Fibroblast of skin of right biceps (primary cell): ENCODE measurements around the gene KIAA2012.
"Not testable (repeated sequence)": the region's sequence is repeated elsewhere in the genome, so short reads cannot be mapped to it uniquely, and the experiment has no call there.

Experiments used
- DNase-seq: peaks from one replicate; pipeline ENCODE4 v3.0.0-alpha.2; 2013

Gene KIAA2012

GRCh38 chr2:202201220-202202160 lies 128.4 kb downstream of the KIAA2012 start:
- no peak for DNase-seq

GRCh38 chr2:202203348-202203747 lies 130.3 kb downstream of the KIAA2012 start:
- no peak for DNase-seq

DNA sequence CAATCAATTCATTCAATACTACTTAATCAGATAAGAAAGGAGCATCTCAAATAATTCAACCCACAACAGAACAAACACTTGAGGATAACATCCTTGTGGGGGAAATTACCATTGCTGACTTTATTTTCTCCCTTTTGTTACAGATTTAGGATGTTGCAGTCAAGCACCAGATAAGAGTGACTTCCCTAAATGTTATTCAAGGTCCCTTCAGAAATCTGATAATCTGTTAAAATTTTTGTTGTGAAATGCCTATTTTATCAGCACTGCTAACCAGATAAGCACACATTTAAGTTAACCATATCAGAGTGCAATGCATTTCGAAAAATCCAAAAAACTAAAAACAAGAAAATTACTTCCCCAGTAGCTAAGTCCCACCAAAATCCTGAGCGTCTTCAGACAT lies 131.8 kb downstream of the KIAA2012 start:
- DNase-seq, result no peak

DNA sequence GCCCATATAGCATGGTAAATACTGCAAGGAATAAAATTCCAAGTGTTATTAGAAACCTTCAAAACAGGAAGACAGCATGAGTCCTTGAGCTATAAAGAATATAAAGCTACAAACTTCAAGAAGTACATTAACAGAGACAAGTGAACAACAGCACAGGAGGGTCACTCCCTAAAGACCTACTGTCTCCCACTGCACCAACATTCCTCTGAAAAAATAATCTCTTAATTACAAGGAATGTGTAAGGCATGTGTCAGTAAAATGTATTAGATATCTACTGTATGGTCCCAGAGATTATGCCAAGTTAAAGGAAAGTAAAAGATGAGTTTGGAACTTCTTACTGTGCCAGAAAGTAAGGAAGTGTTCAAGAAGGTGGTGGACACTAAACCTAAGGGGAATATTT lies 135.5 kb downstream of the KIAA2012 start:
- DNase-seq, result no peak

- DNase-seq, result no peak
Measured at GRCh38 chr2:202215179-202215578, 142.1 kb downstream of the KIAA2012 start.

GRCh38 chr2:202221873-202222272 lies 148.8 kb downstream of the KIAA2012 start:
- DNase-seq, result peak; percentile 71

DNA sequence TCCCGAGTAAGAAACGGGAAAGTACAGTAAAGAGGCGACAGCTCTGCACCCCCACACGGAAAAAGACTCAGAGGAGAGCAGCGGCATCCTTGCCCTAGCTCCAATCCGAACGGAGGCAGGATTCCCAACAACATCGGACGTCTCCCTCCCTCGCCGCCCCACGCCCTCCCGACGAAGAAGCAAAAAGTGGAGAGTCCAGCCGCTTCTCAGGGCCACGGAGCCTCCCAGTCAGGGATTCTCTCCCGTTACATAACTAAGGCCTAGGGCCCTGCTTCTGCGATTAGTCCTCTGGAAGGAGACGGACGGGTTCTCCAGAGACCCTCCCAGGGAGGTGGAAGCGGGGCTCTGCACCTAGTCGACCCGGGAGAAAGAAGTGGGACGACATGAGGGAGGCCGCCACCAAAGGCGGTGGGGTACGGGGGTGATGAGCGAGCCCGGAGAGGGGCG lies 164.8 kb downstream of the KIAA2012 start:
- peak; percentile 57 for DNase-seq

GRCh38 chr2:202238234-202239197 lies 165.5 kb downstream of the KIAA2012 start, which contains the start of gene SUMO1:
TSS of gene SUMO1 (minus strand) at chr2:202238597. CDS start at chr2:202238451, 146 bp downstream.
- peak; percentile 93 for DNase-seq

DNA sequence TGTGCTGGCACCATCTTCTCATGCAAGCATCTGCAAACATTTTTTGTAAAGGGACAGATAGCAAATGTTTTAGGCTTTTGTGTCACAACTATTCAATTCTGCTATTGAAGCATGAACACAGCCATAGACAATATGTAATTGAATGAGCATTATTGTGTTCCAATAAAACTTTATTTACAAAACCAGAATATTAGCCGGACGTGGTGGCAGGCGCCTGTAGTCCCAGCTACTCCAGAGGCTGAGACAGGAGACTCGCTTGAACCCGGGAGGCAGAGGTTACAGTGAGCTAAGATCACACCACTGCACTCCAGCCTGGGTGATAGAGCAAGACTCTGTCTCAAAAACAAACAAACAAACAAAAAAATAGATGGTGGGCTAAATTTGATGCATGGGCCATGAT lies 174.7 kb downstream of the KIAA2012 start:
- not testable (repeated sequence) for DNase-seq

- DNase-seq, result peak; percentile 10
Measured at GRCh38 chr2:202249521-202250253, 176.6 kb downstream of the KIAA2012 start.

DNA sequence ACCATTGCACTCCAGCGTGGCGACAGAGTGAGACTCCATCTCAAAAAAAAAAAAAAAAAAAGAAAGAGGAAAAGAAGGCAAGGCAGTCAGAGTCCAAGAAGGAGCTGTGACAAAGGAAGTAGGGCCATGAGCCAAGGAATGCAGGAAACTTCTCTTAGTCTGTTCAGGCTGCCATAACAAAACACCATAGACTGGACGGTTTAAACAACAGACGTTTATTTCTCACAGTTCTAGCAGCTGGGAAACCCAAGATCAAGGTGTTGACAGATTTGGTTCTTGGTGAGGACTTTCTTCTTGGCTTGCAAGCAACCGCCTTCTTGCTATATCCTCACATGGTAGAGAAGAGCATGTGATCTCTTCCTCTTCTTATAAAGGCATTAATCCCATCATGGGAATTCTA lies 178.4 kb downstream of the KIAA2012 start:
- peak; percentile 16 for DNase-seq
